GM12875 (cell line): ENCODE data around the gene TAF3.
"Not testable (repeated sequence)": the region's sequence is repeated elsewhere in the genome, so short reads cannot be mapped to it uniquely, and the experiment has no call there.

Source experiments
- H3K4me3 ChIP-seq: one replicate; pipeline ENCODE4 v1.5.1; 2011; ENCODE audit warnings: low read depth, low read length, control low read depth
- CTCF ChIP-seq: IDR thresholded peaks from 2 replicates; pipeline ENCODE4 v1.5.1; 2011; ENCODE audit warnings: low read depth, mild to moderate bottlenecking, control low read depth, inconsistent platforms, low read length, moderate library complexity, borderline replicate concordance; ENCODE audit not compliant: insufficient read depth

TAF3 gene

GRCh38 chr10:7802606-7803005 lies 15.7 kb upstream of the TAF3 start:
- no peak overlapping the region for H3K4me3 ChIP-seq
- TF ChIP-seq CTCF = no peak

DNA sequence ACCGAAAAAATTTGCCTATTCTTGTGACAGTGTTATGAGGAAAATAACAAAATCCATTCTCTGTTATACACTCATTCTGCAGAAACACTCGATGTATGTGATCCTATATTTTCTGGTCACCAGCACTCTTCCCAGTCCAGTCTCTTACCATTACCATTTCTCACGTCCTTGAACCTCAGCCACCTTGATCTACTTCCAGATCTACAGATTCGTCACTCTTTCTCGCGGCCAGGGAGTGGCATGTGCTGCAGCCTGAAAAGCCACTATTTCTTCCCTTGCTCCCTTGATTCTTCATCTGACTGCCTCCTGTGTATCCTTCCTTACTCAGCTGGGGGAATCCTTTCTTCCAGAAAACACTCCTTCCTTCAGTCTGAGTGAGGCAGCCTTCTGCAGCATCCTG lies 14.1 kb upstream of the TAF3 start:
- H3K4me3 ChIP-seq = no peak overlapping the region

GRCh38 chr10:7804741-7805140 lies 13.6 kb upstream of the TAF3 start:
- H3K4me3 ChIP-seq = no peak overlapping the region
- TF ChIP-seq CTCF = no peak

More for the DNA sequence above, 14.1 kb upstream of the TAF3 start:
- no peak for TF ChIP-seq CTCF

DNA sequence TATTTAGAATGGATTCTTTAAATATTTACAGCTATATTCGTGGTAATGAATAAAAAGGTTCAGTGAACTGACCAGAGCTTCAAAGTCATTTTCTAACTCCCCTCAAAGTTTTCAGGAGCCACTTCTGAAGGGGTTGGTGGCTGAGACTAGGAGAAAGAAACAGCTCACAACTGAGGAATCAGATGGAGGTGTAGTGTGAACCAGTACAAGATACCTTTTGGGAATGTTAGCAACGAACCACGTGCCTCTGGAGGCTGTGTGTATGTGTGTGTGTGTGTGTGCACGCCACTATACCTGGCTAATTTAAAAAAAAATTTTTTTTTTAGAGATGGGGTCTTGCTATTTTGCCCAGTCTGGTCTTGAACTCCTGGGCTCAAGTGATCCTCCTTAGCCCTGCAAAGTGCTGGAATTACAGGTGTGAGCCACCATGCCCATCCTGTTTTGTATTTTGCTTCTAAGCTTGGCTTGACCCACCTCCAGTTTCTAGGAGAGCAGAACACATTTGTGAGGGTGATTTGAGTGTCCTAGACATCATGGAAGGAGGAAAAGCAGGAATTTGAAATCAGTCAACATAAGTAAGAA lies 9.5 kb upstream of the TAF3 start:
- H3K4me3 ChIP-seq = no peak overlapping the region
- TF ChIP-seq CTCF = no peak

GRCh38 chr10:7810443-7810842 lies 7.9 kb upstream of the TAF3 start:
- no peak for TF ChIP-seq CTCF
- H3K4me3 ChIP-seq = no peak overlapping the region

- H3K4me3 ChIP-seq = no peak overlapping the region
- no peak for TF ChIP-seq CTCF
Measured at GRCh38 chr10:7811000-7811399, 7.3 kb upstream of the TAF3 start.

DNA sequence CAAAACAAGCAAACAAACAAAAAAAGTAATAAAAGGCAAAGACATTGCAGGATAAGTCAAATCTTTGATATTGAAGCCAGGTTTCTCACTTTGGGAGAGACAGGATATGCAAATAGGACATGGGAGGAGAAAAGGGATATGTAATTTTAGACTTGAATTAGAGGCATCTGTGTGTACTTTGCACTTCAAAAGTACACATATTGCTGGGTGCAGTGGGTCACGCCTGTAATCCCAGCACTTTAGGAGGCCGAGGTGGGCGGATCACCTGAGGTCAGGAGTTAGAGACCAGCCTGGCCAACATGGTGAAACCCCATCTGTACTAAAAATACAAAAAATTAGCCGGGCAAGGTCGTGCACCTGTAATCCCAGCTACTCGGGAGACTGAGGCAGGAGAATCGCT lies 6.6 kb upstream of the TAF3 start:
- H3K4me3 ChIP-seq = not testable (repeated sequence)

DNA sequence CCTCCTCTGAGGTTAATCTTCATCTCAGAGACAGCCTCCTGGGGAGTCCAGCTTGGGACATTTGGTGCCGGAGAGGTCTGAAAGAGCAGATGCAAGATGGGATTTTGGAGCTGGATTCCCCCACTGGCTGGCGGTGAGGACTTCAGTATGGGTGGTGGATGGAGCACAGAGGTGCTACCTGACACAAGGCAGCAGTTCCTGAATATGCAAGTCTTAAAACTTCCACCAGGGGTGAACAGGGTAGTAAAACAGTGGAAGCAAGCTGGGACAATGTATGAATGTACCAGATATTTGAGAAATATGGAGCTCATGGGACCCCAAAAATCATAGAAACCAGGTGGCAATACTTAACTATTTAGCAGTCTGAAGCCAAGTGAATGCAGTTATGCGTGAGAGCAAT lies 4.8 kb upstream of the TAF3 start:
- no peak for TF ChIP-seq CTCF
- H3K4me3 ChIP-seq = no peak overlapping the region
